Endometrial microvascular endothelial cells (primary cell): ENCODE results near the gene FFAR2. TPM values are rescaled to one million over a fixed set of nuclear protein-coding genes. Genes with fewer than 3 reads are reported as not detected.

Source experiments
- total RNA-seq: library from RNA; depleted of rRNA; stranded (reverse); fragments of >200 nt; gene quantifications from one replicate; pipeline ENCODE4 v1.2.3, GENCODE V29; 2015; ENCODE audit errors: inconsistent ontology term

The FFAR2 gene
- total RNA-seq, 1 donor from 2014 or later, result not detected

Other genes starting within 250 kb of the FFAR2 start
- gene FAM187B, start 219.5 kb upstream of the FFAR2 start, total RNA-seq, result not detected
- 0.09 TPM for gene LSR, start 199.3 kb upstream of the FFAR2 start, total RNA-seq
- gene USF2, start 179.3 kb upstream of the FFAR2 start, total RNA-seq, result 61.4 TPM
- gene HAMP, start 165.7 kb upstream of the FFAR2 start, total RNA-seq, result not detected
- 16.0 TPM for gene MAG, start 156.1 kb upstream of the FFAR2 start, total RNA-seq
- 5.8 TPM for gene CD22, start 119.1 kb upstream of the FFAR2 start, total RNA-seq
- not detected for gene FFAR1, start 100.4 kb upstream of the FFAR2 start, total RNA-seq
- not detected for gene FFAR3, start 89.8 kb upstream of the FFAR2 start, total RNA-seq
- not detected for gene GPR42, start 77.2 kb upstream of the FFAR2 start, total RNA-seq
- not detected for gene KRTDAP, start 42.2 kb downstream of the FFAR2 start, total RNA-seq
- not detected for gene DMKN, start 65.4 kb downstream of the FFAR2 start, total RNA-seq
- gene SBSN, start 80.1 kb downstream of the FFAR2 start, total RNA-seq, result not detected
- not detected for gene GAPDHS, start 85.2 kb downstream of the FFAR2 start, total RNA-seq
- 87.1 TPM for gene TMEM147, start 97.4 kb downstream of the FFAR2 start, total RNA-seq
- gene ATP4A, start 115.4 kb downstream of the FFAR2 start, total RNA-seq, result not detected
- not detected for gene PMIS2, start 137.9 kb downstream of the FFAR2 start, total RNA-seq
- gene HAUS5, start 164.5 kb downstream of the FFAR2 start, total RNA-seq, result 20.8 TPM
- gene RBM42, start 180.8 kb downstream of the FFAR2 start, total RNA-seq, result 84.6 TPM
- gene ETV2, start 193.5 kb downstream of the FFAR2 start, total RNA-seq, result not detected
- 610 TPM for gene COX6B1, start 200.1 kb downstream of the FFAR2 start, total RNA-seq
- gene UPK1A, start 218.3 kb downstream of the FFAR2 start, total RNA-seq, result not detected